ENCODE results near the gene CREG2.

DNA sequence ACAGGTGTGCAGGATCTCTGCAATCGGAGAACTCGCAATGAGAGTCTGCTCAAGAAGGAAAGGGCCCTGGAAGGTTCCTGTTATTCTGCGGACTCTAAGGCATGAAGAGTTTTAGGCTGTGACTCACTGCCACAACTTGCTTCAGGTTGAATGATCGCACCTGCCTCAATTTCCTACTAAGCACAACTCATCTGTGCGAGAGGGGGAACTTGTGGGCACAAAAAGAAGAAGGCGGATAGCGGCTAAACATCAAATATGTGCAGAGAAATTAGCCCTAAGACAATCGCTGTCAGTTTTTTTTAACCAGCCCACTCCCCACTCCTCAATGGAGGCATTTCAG is 14.0 kb upstream of the CREG2 start:
- TF ChIP-seq, protein P1, sequence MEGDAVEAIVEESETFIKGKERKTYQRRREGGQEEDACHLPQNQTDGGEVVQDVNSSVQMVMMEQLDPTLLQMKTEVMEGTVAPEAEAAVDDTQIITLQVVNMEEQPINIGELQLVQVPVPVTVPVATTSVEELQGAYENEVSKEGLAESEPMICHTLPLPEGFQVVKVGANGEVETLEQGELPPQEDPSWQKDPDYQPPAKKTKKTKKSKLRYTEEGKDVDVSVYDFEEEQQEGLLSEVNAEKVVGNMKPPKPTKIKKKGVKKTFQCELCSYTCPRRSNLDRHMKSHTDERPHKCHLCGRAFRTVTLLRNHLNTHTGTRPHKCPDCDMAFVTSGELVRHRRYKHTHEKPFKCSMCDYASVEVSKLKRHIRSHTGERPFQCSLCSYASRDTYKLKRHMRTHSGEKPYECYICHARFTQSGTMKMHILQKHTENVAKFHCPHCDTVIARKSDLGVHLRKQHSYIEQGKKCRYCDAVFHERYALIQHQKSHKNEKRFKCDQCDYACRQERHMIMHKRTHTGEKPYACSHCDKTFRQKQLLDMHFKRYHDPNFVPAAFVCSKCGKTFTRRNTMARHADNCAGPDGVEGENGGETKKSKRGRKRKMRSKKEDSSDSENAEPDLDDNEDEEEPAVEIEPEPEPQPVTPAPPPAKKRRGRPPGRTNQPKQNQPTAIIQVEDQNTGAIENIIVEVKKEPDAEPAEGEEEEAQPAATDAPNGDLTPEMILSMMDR (IDR thresholded peaks at IDR 0.05): no peak
- TF ChIP-seq POLR2AphosphoS5 (IDR thresholded peaks at IDR 0.05): no peak
- TF ChIP-seq POLR2A (IDR thresholded peaks at IDR 0.05): no peak
